Effector memory CD4-positive, alpha-beta T cell (primary cell): ENCODE data around the gene FITM1.
"Not testable (repeated sequence)": the region's sequence is repeated elsewhere in the genome, so short reads cannot be mapped to it uniquely, and the experiment has no call there.

ENCODE experiments used
- DNase-seq, 3 donors: peaks; one replicate each; pipeline ENCODE4 v3.0.0-alpha.2; 2020
- H3K27ac ChIP-seq: 2 replicates; pipeline ENCODE4 v1.7.0; 2013; ENCODE audit warnings: mild to moderate bottlenecking, low read length, moderate library complexity; ENCODE audit not compliant: insufficient read depth, poor library complexity, severe bottlenecking
- H3K27me3 ChIP-seq: replicated peaks from 2 replicates; pipeline ENCODE4 v1.7.0; 2013; ENCODE audit warnings: mild to moderate bottlenecking, low read length; ENCODE audit not compliant: insufficient read depth, control insufficient read depth, poor library complexity, severe bottlenecking
- H3K36me3 ChIP-seq: 2 replicates; pipeline ENCODE4 v1.7.0; 2013; ENCODE audit warnings: mild to moderate bottlenecking, low read length, moderate library complexity; ENCODE audit not compliant: control insufficient read depth, insufficient read depth
- H3K4me1 ChIP-seq: 2 replicates; pipeline ENCODE4 v1.7.0; 2013; ENCODE audit warnings: low read length, mild to moderate bottlenecking; ENCODE audit not compliant: control insufficient read depth, insufficient read depth, poor library complexity, severe bottlenecking
- H3K4me3 ChIP-seq: 2 replicates; pipeline ENCODE4 v1.7.0; 2013; ENCODE audit warnings: low read length, low read depth, mild to moderate bottlenecking; ENCODE audit not compliant: insufficient read depth, poor library complexity, severe bottlenecking
- H3K9me3 ChIP-seq: 2 replicates; pipeline ENCODE4 v1.7.0; 2013; ENCODE audit warnings: mild to moderate bottlenecking, low read length, moderate library complexity; ENCODE audit not compliant: control insufficient read depth

Gene FITM1

GRCh38 chr14:24098229-24098926 lies 32.1 kb upstream of the FITM1 start:
- H3K36me3 ChIP-seq: peaks cover 26% of the 10 kb centered on the region
- H3K9me3 ChIP-seq: no peaks in the 10 kb centered on the region
- no peak overlapping the region for H3K4me3 ChIP-seq
- H3K27me3 ChIP-seq: no peaks in the 10 kb centered on the region
- H3K27ac ChIP-seq: no peak overlapping the region
- no peaks in the 10 kb centered on the region for H3K4me1 ChIP-seq
- DNase-seq: no peak

DNA sequence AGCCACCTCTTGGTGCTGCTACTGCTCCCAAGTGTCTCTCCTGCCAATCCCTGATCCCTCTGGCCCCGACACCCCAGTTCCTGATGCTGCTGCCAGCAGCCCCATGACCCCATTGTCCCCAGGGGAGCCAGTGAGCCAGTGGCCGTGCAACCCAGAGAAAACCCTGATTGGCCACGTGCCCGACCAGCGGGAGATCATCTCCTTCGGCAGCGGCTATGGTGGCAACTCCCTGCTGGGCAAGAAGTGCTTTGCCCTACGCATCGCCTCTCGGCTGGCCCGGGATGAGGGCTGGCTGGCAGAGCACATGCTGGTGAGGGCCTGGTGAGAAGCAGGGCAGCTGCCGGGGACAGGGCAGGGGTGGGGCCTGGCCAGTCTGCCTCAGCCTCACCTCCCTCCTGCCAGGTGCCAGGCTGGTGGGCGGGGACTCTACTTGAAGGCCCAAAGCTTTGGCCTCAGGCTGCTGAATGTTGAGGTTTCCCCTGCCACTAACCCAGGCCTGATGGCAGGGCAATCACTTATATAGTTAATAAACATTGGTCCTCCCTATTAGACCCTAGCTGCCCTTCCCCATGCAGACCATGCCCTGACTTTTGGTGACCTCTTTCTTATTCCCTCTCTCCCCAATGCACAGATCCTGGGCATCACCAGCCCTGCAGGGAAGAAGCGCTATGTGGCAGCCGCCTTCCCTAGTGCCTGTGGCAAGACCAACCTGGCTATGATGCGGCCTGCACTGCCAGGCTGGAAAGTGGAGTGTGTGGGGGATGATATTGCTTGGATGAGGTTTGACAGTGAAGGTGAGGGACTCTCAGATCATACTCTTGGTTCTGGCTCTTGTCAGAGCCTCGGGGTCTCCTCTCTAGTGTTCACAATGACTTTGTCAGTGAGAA lies 31.3 kb upstream of the FITM1 start:
- no peaks in the 10 kb centered on the region for H3K4me1 ChIP-seq
- no peak overlapping the region for H3K4me3 ChIP-seq
- H3K36me3 ChIP-seq: peaks cover 31% of the 10 kb centered on the region
- no peak for DNase-seq
- H3K9me3 ChIP-seq: no peaks in the 10 kb centered on the region
- no peak overlapping the region for H3K27ac ChIP-seq
- H3K27me3 ChIP-seq: no peaks in the 10 kb centered on the region

DNA sequence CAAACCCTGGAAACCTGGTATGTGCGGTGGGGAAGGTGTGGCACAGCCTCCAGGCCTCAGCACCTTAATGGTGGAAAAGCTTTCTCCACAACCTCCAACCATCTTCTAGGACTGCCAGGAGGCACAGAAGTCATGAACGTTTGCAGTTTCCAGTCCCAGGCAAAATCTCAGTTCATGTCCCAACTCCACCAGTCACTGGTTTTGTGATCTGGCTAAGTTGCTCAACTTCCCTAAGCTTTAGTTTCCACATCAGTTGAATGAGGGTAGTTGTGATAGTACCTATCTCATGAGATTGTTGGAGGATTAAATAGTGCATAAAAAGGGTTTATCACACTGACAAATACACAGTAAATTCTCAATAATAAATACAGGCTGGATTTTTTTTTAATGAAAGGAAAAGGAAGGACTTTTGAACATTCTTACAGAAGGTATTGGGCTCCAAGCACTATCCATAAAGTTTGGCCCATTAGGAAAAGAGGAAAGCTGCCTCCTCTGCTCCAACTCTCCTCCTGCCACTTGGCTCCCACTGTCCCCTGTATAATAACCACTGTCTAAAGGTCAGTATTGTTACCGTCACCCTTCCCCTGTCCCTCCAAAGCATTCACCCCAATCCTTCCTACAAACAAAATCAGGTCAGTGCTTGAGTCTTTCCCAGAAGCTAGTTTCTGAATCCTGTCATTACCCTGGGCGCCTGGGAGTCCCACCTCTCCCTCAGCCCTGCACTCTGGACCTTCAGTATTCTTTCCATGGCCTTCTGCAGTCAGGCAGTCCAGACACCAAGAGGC lies 30.1 kb upstream of the FITM1 start:
- H3K27ac ChIP-seq: no peak overlapping the region
- peaks cover 31% of the 10 kb centered on the region for H3K36me3 ChIP-seq
- H3K4me1 ChIP-seq: no peaks in the 10 kb centered on the region
- H3K27me3 ChIP-seq: no peaks in the 10 kb centered on the region
- DNase-seq: no peak
- no peaks in the 10 kb centered on the region for H3K9me3 ChIP-seq
- H3K4me3 ChIP-seq: no peak overlapping the region

DNA sequence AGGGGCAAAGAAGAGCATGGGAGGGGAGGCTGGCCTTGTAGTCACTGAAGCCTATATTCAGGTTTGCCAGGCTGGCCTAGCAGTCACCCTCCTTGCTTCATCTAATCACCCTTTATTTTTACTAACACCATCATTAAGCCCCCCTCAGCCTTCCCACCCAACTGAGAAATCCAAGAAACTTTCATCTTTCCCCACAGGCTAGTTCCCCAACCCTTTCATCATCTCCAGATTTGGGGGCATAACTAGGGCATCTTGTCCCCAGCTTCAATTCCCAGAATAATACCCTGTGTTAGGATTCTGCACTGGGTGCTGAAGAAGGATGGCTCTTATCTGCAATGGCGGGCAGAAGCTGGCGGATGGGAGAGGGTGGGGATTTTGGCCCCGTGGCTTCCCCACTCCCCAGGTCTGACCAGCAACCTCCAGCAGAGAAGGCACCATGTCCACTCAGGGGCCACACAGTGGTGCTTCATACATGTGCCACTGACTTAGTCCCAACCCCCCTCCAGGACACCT lies 29.4 kb upstream of the FITM1 start:
- Histone ChIP-seq H3K4me1 (no peaks in the 10 kb centered on the region), H3K9me3 (no peaks in the 10 kb centered on the region), H3K4me3 (no peak overlapping the region), H3K27ac (no peak overlapping the region), H3K27me3 (no peaks in the 10 kb centered on the region), H3K36me3 (peaks cover 31% of the 10 kb centered on the region)
- no peak for DNase-seq

- H3K36me3 ChIP-seq: peaks cover 31% of the 10 kb centered on the region
- no peak overlapping the region for H3K27ac ChIP-seq
- no peaks in the 10 kb centered on the region for H3K4me1 ChIP-seq
- no peaks in the 10 kb centered on the region for H3K9me3 ChIP-seq
- no peak overlapping the region for H3K4me3 ChIP-seq
- DNase-seq: no peak
- H3K27me3 ChIP-seq: no peaks in the 10 kb centered on the region
Observed at GRCh38 chr14:24102357-24103048, 28.0 kb upstream of the FITM1 start.

DNA sequence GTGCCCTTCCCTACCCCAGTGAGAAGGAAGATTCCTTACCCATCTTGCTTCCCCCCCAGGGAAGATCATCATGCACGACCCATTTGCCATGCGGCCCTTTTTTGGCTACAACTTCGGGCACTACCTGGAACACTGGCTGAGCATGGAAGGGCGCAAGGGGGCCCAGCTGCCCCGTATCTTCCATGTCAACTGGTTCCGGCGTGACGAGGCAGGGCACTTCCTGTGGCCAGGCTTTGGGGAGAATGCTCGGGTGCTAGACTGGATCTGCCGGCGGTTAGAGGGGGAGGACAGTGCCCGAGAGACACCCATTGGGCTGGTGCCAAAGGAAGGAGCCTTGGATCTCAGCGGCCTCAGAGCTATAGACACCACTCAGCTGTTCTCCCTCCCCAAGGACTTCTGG lies 27.0 kb upstream of the FITM1 start:
- H3K27me3 ChIP-seq: no peaks in the 10 kb centered on the region
- H3K27ac ChIP-seq: no peak overlapping the region
- peaks cover 27% of the 10 kb centered on the region for H3K36me3 ChIP-seq
- no peaks in the 10 kb centered on the region for H3K4me1 ChIP-seq
- H3K4me3 ChIP-seq: no peak overlapping the region
- no peaks in the 10 kb centered on the region for H3K9me3 ChIP-seq
- DNase-seq: no peak

- H3K27ac ChIP-seq, H3K9me3 ChIP-seq, DNase-seq, H3K4me3 ChIP-seq, H3K27me3 ChIP-seq, H3K4me1 ChIP-seq: not testable (repeated sequence)
- peaks cover 12% of the 10 kb centered on the region for H3K36me3 ChIP-seq
Observed at GRCh38 chr14:24105609-24106239, 24.7 kb upstream of the FITM1 start.

- Histone ChIP-seq H3K9me3 (no peaks in the 10 kb centered on the region), H3K4me1 (peaks cover 8% of the 10 kb centered on the region), H3K36me3 (peaks cover 12% of the 10 kb centered on the region), H3K27me3 (no peaks in the 10 kb centered on the region), H3K27ac (no peak overlapping the region), H3K4me3 (no peak overlapping the region)
- no peak for DNase-seq
Observed at GRCh38 chr14:24106672-24107271, 23.7 kb upstream of the FITM1 start.

- H3K9me3 ChIP-seq: no peaks in the 10 kb centered on the region
- H3K27me3 ChIP-seq: no peaks in the 10 kb centered on the region
- DNase-seq: no peak
- H3K27ac ChIP-seq: peak overlapping the region; percentile 53
- H3K4me1 ChIP-seq: peaks cover 8% of the 10 kb centered on the region
- no peak overlapping the region for H3K4me3 ChIP-seq
- peaks cover 5% of the 10 kb centered on the region for H3K36me3 ChIP-seq
Observed at GRCh38 chr14:24108336-24108874, 22.1 kb upstream of the FITM1 start.
